HEK293 (cell line): ENCODE measurements around the gene STUM.
A peak's percentile ranks its signal among the peaks of the same experiment; 100 is the strongest.

Experiments
- CTCF ChIA-PET: fragments of 350-600 bp; formaldehyde crosslinking; extraction: SDS; loops from one replicate; lab custom pipeline; 2021; ENCODE audit warnings: antibody characterized with exemption; lab: Yijun Ruan, JAX
- POLR2A ChIA-PET: fragments of 300-600 bp; formaldehyde crosslinking; extraction: SDS; loops from one replicate; lab custom pipeline; 2020; ENCODE audit warnings: antibody characterized with exemption, inconsistent platforms; lab: Yijun Ruan, JAX
- H3K27ac ChIP-seq: fragments of 200-500 bp; sonication (Bioruptor generic); 2 replicates; pipeline ENCODE4 v1.5.1; 2014; ENCODE audit warnings: low read depth, low read length, control low read depth, inconsistent platforms; ENCODE audit errors: extremely low read depth
- H3K36me3 ChIP-seq, 2 experiments: fragments of 200-500 bp in 1 of 2; sonication (Bioruptor generic) in 1 of 2; 1 replicate in 1 of 2; 2 replicates in 1 of 2; pipeline ENCODE4 v1.5.1; 2014 to 2017; ENCODE audit warnings: inconsistent platforms in 2 of 2, low read length in 2 of 2; ENCODE audit not compliant: control insufficient read depth in 2 of 2, insufficient read depth in 1 of 2
- H3K4me1 ChIP-seq: fragments of 200-500 bp; sonication (Bioruptor generic); 2 replicates; pipeline ENCODE4 v1.5.1; 2014; ENCODE audit warnings: mild to moderate bottlenecking, low read length, inconsistent platforms; ENCODE audit not compliant: control insufficient read depth, insufficient read depth
- H3K4me3 ChIP-seq: 2 replicates; pipeline ENCODE4 v1.5.1; 2011; ENCODE audit warnings: low read depth, mild to moderate bottlenecking, control low read depth, low read length, moderate library complexity
- H3K9me3 ChIP-seq: fragments of 200-500 bp; sonication (Bioruptor generic); 2 replicates; pipeline ENCODE4 v1.5.1; 2014; ENCODE audit warnings: low read depth, low read length, inconsistent platforms; ENCODE audit not compliant: control insufficient read depth, insufficient read depth
- BCL6B ChIP-seq: fragments of 450-650 bp; formaldehyde crosslinking; IDR thresholded peaks from 2 replicates; pipeline ENCODE4 v1.5.1; 2017; ENCODE audit warnings: missing biosample characterization, missing genetic modification characterization
- FEZF1 ChIP-seq: fragments of 450-650 bp; formaldehyde crosslinking; IDR thresholded peaks from 2 replicates; pipeline ENCODE4 v1.5.1; 2016; ENCODE audit warnings: missing biosample characterization, missing genetic modification characterization
- HIC1 ChIP-seq: fragments of 450-650 bp; formaldehyde crosslinking; IDR thresholded peaks from 2 replicates; pipeline ENCODE4 v1.5.1; 2016; ENCODE audit warnings: missing biosample characterization, missing genetic modification characterization
- RBAK ChIP-seq: fragments of 450-650 bp; formaldehyde crosslinking; IDR thresholded peaks from 2 replicates; pipeline ENCODE4 v1.5.1; 2016; ENCODE audit warnings: missing biosample characterization, missing genetic modification characterization
- SCRT1 ChIP-seq: fragments of 450-650 bp; formaldehyde crosslinking; IDR thresholded peaks from 2 replicates; pipeline ENCODE4 v1.5.1; 2016; ENCODE audit warnings: missing biosample characterization, missing genetic modification characterization, borderline replicate concordance
- SP3 ChIP-seq: fragments of 450-650 bp; formaldehyde crosslinking; IDR thresholded peaks from 2 replicates; pipeline ENCODE4 v1.5.1; 2016; ENCODE audit warnings: missing biosample characterization, missing genetic modification characterization
- ZNF223 ChIP-seq: fragments of 450-650 bp; formaldehyde crosslinking; IDR thresholded peaks from 2 replicates; pipeline ENCODE4 v1.5.1; 2016; ENCODE audit warnings: missing biosample characterization, missing genetic modification characterization
- ZNF423 ChIP-seq: fragments of 450-650 bp; formaldehyde crosslinking; IDR thresholded peaks from 2 replicates; pipeline ENCODE4 v1.5.1; 2016; ENCODE audit warnings: missing biosample characterization, missing genetic modification characterization
- ZNF48 ChIP-seq: fragments of 450-650 bp; formaldehyde crosslinking; IDR thresholded peaks from 2 replicates; pipeline ENCODE4 v1.5.1; 2016; ENCODE audit warnings: missing biosample characterization, missing genetic modification characterization
- ZNF624 ChIP-seq: fragments of 450-650 bp; formaldehyde crosslinking; IDR thresholded peaks from 2 replicates; pipeline ENCODE4 v1.5.1; 2017; ENCODE audit warnings: missing biosample characterization, missing genetic modification characterization
- ZNF664 ChIP-seq: fragments of 450-650 bp; formaldehyde crosslinking; IDR thresholded peaks from 2 replicates; pipeline ENCODE4 v1.5.1; 2016; ENCODE audit warnings: missing biosample characterization, missing genetic modification characterization
- ZNF747 ChIP-seq: fragments of 450-650 bp; formaldehyde crosslinking; IDR thresholded peaks from 2 replicates; pipeline ENCODE4 v1.5.1; 2016; ENCODE audit warnings: missing biosample characterization, missing genetic modification characterization
- ZNF768 ChIP-seq: fragments of 450-650 bp; formaldehyde crosslinking; IDR thresholded peaks from 2 replicates; pipeline ENCODE4 v1.5.1; 2018; ENCODE audit warnings: missing biosample characterization, mild to moderate bottlenecking, missing genetic modification characterization
- ZNF792 ChIP-seq: fragments of 450-650 bp; formaldehyde crosslinking; IDR thresholded peaks from 2 replicates; pipeline ENCODE4 v1.5.1; 2016; ENCODE audit warnings: missing biosample characterization, missing genetic modification characterization

STUM gene

GRCh38 chr1:226511296-226511695 is 37.3 kb upstream of the STUM start:
- Histone ChIP-seq H3K4me3 (no peak overlapping the region), H3K27ac (no peak overlapping the region), H3K9me3 (no peaks in the 10 kb centered on the region), H3K36me3 (no peaks in the 10 kb centered on the region), H3K4me1 (no peaks in the 10 kb centered on the region)
- ChIA-PET CTCF (interaction anchor here (1.1 to 1.5 kb wide), 2 partner anchors 98 to 103 kb away, joined by 3 to 4 read pairs; partner anchors contain the start of gene PARP1), POLR2A (no interaction called here)
- TF ChIP-seq ZNF48 (tag by site-specific recombination) (no peak), BCL6B (tag by site-specific recombination) (no peak)
- TF ChIP-seq, all 188 proteins: peak for 0

DNA sequence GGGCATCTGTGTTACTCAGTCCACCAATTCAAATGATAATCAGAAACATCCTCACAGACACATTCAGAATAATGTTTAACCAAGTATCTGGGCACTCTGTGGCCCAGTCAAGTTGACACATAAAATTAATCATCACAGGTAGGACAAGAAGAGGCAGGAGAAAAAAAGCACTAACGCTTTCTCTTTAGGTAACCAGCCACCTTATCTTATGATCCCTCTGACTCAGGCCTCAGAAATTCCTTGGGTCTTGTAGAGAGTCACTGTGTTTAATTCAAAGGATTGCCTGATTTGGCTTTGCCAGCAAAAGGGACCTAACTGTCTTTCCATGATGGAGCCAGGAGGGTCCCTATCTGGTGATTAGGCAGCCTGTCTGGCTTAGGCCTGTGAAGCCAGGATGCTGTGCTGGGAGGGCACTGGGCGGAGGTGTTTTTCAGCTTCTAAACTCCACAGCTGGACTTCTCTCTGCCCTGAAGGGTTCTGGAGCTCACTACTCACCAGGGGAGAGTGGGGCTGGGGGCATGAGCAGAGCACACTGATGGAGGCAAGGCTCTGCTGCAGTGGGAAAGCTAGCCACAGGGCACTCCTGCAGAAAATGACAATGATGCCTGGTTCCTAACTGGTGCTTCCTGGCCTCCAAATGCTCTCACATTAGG is 36.4 kb upstream of the STUM start:
- TF ChIP-seq BCL6B (tag by site-specific recombination) (no peak), ZNF423 (no peak), HIC1 (tag by site-specific recombination) (no peak), FEZF1 (tag by site-specific recombination) (no peak), ZNF223 (tag by site-specific recombination) (no peak), RBAK (tag by site-specific recombination) (no peak)
- no peak overlapping the region for H3K27ac ChIP-seq
- CTCF ChIA-PET, result interaction anchor here (1.1 to 1.5 kb wide), 3 partner anchors 35 to 114 kb away, joined by 3 to 5 read pairs (median 4); no protein-coding TSS in a partner anchor
- no peaks in the 10 kb centered on the region for H3K9me3 ChIP-seq
- H3K4me1 ChIP-seq, result no peaks in the 10 kb centered on the region
- no peaks in the 10 kb centered on the region for H3K36me3 ChIP-seq
- POLR2A ChIA-PET, result interaction anchor here (0.6 to 0.9 kb wide), 2 partner anchors 105 to 182 kb away, joined by 4 to 5 read pairs; no protein-coding TSS in a partner anchor
- no peak overlapping the region for H3K4me3 ChIP-seq

- H3K4me3 ChIP-seq, result no peak overlapping the region
- ChIA-PET CTCF (interaction anchor here (0.6 to 0.8 kb wide), 2 partner anchors 52 to 315 kb away, joined by 3 to 4 read pairs; no protein-coding TSS in a partner anchor), POLR2A (no interaction called here)
- no peaks in the 10 kb centered on the region for H3K9me3 ChIP-seq
- TF ChIP-seq ZNF664 (peak; percentile 63; the same call in 1 of the 2 replicates), SP3 (tag by site-specific recombination) (no peak)
- no peak overlapping the region for H3K27ac ChIP-seq
- H3K4me1 ChIP-seq, result no peaks in the 10 kb centered on the region
- H3K36me3 ChIP-seq, result no peaks in the 10 kb centered on the region
Measured at GRCh38 chr1:226518375-226518774, 30.2 kb upstream of the STUM start.

DNA sequence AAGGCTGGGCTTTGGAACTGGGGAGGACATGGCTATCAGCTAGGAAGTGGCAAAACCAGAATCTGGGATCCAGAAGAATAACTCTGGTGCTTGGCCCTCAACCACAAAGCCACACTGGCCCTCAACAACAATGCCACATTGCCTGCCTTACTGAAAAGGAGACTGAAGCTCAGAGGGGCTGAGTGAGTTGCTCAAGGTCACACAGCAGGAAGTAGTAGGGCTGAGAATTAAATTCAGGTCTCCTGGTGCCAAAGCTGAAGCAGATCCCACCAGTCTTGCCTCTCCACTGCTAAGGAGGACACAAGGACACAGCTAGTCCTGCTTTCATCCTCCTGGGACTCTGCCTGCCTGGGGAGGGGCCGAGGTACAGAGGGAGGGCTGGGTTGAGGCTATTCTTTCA is 29.4 kb upstream of the STUM start:
- POLR2A ChIA-PET, result no interaction called here
- peak; percentile 64; the same call in 1 of the 2 replicates for TF ChIP-seq ZNF768 (tag by site-specific recombination)
- no peak for TF ChIP-seq ZNF624 (tag by site-specific recombination)
- no peak for TF ChIP-seq SCRT1
- TF ChIP-seq ZNF747 (tag by site-specific recombination), result no peak
- TF ChIP-seq ZNF792, result no peak

More for the DNA sequence above, 29.4 kb upstream of the STUM start:
- Histone ChIP-seq H3K4me3 (no peak overlapping the region), H3K9me3 (no peaks in the 10 kb centered on the region), H3K4me1 (no peaks in the 10 kb centered on the region), H3K36me3 (no peaks in the 10 kb centered on the region), H3K27ac (no peak overlapping the region)
- CTCF ChIA-PET, result interaction anchor here (0.6 to 0.8 kb wide), 3 partner anchors 51 to 540 kb away, joined by 3 to 5 read pairs (median 4); no protein-coding TSS in a partner anchor
